Measurements from ENCODE around the gene BCAP29.

Gene BCAP29

GRCh38 chr7:107661865-107662379 is 81.9 kb downstream of the BCAP29 start:
- in situ Hi-C loops (cut with MboI; ENCODE audit: low sequenced_read_pairs): no loop called here

DNA sequence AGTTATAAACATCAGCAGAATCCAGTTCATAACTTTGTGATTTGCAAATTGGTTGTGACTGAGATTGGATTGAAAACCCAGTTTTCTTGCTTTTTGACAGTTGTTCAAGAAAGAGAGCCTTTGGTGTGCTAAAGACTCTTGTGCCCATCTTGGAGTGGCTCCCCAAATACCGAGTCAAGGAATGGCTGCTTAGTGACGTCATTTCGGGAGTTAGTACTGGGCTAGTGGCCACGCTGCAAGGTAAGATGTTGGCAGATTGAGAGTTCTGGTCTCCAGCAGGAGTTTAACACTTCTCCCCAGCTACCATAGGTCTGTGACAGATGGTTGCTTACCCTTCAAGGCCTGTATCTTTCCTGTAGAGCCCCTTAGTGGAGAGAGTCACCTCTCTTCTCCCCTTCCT is 83.2 kb downstream of the BCAP29 start:
- in situ Hi-C loops (cut with MboI; ENCODE audit: low sequenced_read_pairs): no loop called here

- in situ Hi-C loops (cut with MboI; ENCODE audit: low sequenced_read_pairs): no loop called here
These were observed 86.7 kb downstream of the BCAP29 start for GRCh38 chr7:107666790-107667189.

DNA sequence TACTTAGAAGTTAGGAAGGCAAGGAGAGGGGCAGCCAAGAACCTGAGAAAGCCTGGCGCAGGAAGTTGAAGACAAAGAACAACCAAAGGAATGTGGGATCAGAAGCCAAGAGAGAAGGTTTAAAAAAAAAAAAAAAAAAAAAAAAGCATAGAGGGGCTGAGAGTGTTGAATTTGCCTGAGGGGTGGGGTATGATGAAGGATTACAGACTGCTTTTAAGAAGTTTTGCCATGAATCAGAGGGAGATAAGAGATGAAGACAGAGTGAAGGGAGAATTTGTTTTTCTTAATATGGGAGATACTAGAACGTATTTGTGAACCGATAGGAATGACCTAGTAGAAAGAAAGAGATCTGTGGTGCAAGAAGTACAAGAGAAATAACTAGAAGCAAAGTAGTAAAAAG is 87.3 kb downstream of the BCAP29 start:
- in situ Hi-C loops (cut with MboI; ENCODE audit: low sequenced_read_pairs): no loop called here

DNA sequence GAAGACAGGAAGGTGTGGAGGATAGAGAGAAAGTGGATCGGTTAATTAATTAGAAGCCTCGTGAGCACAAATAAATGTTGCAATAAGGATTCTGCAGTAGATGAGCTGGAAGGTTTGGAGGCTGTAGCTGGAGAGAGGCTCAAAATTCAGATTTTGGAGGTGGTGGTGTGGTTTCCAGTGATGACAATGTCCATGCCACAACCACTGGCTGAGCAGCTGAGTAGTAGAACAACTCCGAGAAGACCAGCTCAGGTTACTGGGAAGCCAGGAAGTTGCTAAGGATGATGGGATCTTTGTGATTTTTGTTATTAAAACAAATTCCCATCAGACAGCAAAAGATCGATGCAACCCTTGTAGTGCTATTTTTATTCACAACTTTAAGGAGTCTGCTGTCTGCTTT is 88.2 kb downstream of the BCAP29 start:
- in situ Hi-C loops (cut with MboI; ENCODE audit: low sequenced_read_pairs): no loop called here
